Heart right ventricle (tissue), 16 donors: Measurements from ENCODE around the gene GMPR. TPM values are rescaled to one million over a fixed set of nuclear protein-coding genes. Genes with fewer than 3 reads are reported as not detected.

Experiments
- ATAC-seq, 8 donors: fragments of 200-7000 bp; cut with Tn5 transposase; one replicate each; pipeline ENCODE4 v1.9.1; 2020; ENCODE audit warnings: mild to moderate bottlenecking in 8 of 8, moderate library complexity in 8 of 8, moderate number of reproducible peaks in 1 of 8
- DNase-seq, 2 donors: peaks; one replicate each; pipeline ENCODE4 v3.0.0-alpha.2; 2020
- H3K27ac ChIP-seq, 10 donors: fragments of 200-600 bp; sonication (generic) in 2 of 10; one replicate each; pipeline versions ENCODE4 v1.5.0 to v1.8.0; 2020 to 2022; ENCODE audit warnings: mild to moderate bottlenecking in 3 of 10
- H3K27me3 ChIP-seq, 7 donors: fragments of 200-600 bp; one replicate each; pipeline ENCODE4 v1.8.0; 2021 to 2022; ENCODE audit warnings: mild to moderate bottlenecking in 2 of 7
- H3K36me3 ChIP-seq, 9 donors: fragments of 200-600 bp; sonication (generic) in 1 of 9; one replicate each; pipeline versions ENCODE4 v1.5.0 to v1.8.0; 2020 to 2022; ENCODE audit warnings: mild to moderate bottlenecking in 2 of 9
- H3K4me1 ChIP-seq, 9 donors: fragments of 200-600 bp; sonication (generic) in 1 of 9; one replicate each; pipeline versions ENCODE4 v1.5.0 to v1.8.0; 2020 to 2022; ENCODE audit warnings: mild to moderate bottlenecking in 4 of 9
- H3K4me3 ChIP-seq, 10 donors: fragments of 200-600 bp; sonication (generic) in 2 of 10; one replicate each; pipeline versions ENCODE4 v1.5.0 to v1.8.0; 2020 to 2022; ENCODE audit warnings: mild to moderate bottlenecking in 7 of 10, moderate library complexity in 2 of 10
- H3K9me3 ChIP-seq, 11 donors: fragments of 200-600 bp in 10 of 11; sonication (generic) in 2 of 11; one replicate each; pipeline versions ENCODE4 v1.5.0 to v1.8.0; 2013 to 2022; ENCODE audit warnings: mild to moderate bottlenecking in 2 of 11, control low read depth in 1 of 11, moderate library complexity in 1 of 11
- CTCF ChIP-seq, 9 donors: fragments of 200-600 bp; sonication (generic) in 2 of 9; IDR thresholded peaks; one replicate each; pipeline versions ENCODE4 v1.5.0 to v1.8.0; 2021 to 2022; ENCODE audit warnings: antibody characterized with exemption in 9 of 9, mild to moderate bottlenecking in 5 of 9, moderate library complexity in 1 of 9
- WGBS, 2 donors: extraction: QIAGEN DNeasy Blood & Tissue Kit; methylation state at CpG; one replicate each; pipeline ENCODE4 v1.1.7; 2013; ENCODE audit warnings: inconsistent platforms in 1 of 2; 5-methylcytosine and 5-hydroxymethylcytosine counted together
- intact Hi-C, 10 donors: fragments of 100-400 bp; cut with DNase I; formaldehyde crosslinking; loops; one replicate each; pipeline versions ENCODE4 v1.11.1 to v1.14.2; 2022
- polyA plus RNA-seq, 2 donors: library from polyadenylated mRNA; stranded (reverse); fragments of 200-250 nt; gene quantifications; one replicate each; pipeline ENCODE4 v1.2.3, GENCODE V29; 2013
- total RNA-seq, 10 donors: library from RNA; stranded (reverse); fragmentation: NEBNext Ultra II Directional in 3 of 10; extraction: Animal tissue kit (Norgen Biotek cat#: 25700) in 3 of 10; gene quantifications; one replicate each; pipeline versions ENCODE4 v1.2.1 to v1.2.4, GENCODE V29; 2021 to 2023
- donor health status: Arrhythmogenic right ventricular cardiomyopathy.
- donor health status: ischemic (EF 13 %, LVEDD 7.1; RV severe dilation, severe dysfunction).
- donor health status: healthy with polysubstance abuse.
- donor health status: DM: no; HTN: yes; CAD: no.
- donor health status: DM: no; HTN: no; CAD: no.
- donor health status: ischemic (EF 25% LVEDD 6.9; RV normal size, moderate dysfunction).
- donor health status: ischemic (EF 25% LVEDD 5.7; RV mildly dilated, moderate dysfunction).
- donor health status: healthy.
- donor health status: DM: yes; HTN: yes; CAD: no.
- donor health status: Ischemic cardiomyopathy.
- donor health status: ischemic (EF 35%, LVEDD 5.7; RV mildly dilated, moderate dysfunction).
- donor health status: nonischemic (EF 11% LVEDD 7.7; RV severe dilation, severe dysfunction).
- donor health status: DM: yes; HTN: yes; CAD: no.
- donor health status: PGD.
- donor health status: ischemic (EF 29% LVEDD 5.4; RV normal size, mild dysfunction).
- donor health status: nonischemic (EF 23%, LVEDD 6.1; RV moderate dilation, normal function).

Gene GMPR
- total and polyA plus RNA-seq, 12 donors, result 74.1 to 334 (median 104) TPM

- no peaks in the 10 kb centered on the region for H3K27me3 ChIP-seq
- DNase-seq (no peak), ATAC-seq (peak; percentile 21 to 63 (median 49))
- H3K4me3 ChIP-seq, result peak overlapping the region in 7 of 10 donors; percentile 9 to 32 (median 28)
- peaks cover 22 to 78% (median 55%) of the 10 kb centered on the region in 9 donors for H3K4me1 ChIP-seq
- H3K27ac ChIP-seq, result peak overlapping the region; percentile 63 to 95 (median 89)
- intact Hi-C loops, result loop anchor here in 3 of 10 donors (5.0 to 10.0 kb wide), 3 partner anchors 78 to 86 kb away; partner anchors contain the start of gene GMPR (in 2 of the 3)
- 67 to 68% methylated on average over 21 of the region's 21 CpGs for WGBS, 2 donors
- no peaks in the 10 kb centered on the region for H3K9me3 ChIP-seq
- H3K36me3 ChIP-seq, result peaks cover 0 to 11% (median 0%) of the 10 kb centered on the region in 9 donors
- TF ChIP-seq CTCF (IDR thresholded peaks at IDR 0.05), result no peak
Observed at GRCh38 chr6:16320533-16321340, 82.3 kb downstream of the GMPR start.

- peaks cover 22 to 78% (median 55%) of the 10 kb centered on the region in 9 donors for H3K4me1 ChIP-seq
Observed at GRCh38 chr6:16321341-16321710, 82.9 kb downstream of the GMPR start.

DNA sequence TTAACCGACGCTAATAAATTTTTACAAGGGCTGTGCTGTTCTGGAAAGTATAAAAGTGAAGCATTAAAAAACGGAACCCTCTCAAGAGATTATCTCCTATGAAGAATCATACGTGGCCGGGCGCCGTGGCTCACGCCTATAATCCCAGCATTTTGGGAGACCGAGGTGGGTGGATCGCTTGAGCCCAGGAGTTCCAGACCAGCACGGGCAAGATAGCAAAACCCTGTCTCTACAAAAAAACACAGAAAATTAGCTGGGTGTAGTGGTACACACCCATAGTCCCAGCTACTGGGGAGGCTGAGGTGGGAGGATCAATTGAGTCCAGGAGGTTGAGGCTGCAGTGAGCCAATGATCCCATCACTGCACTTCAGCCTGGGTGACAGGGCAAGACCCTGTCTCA, 83.4 kb downstream of the GMPR start:
- Histone ChIP-seq H3K36me3 (peaks cover 0 to 22% (median 10%) of the 10 kb centered on the region in 9 donors), H3K4me3 (no peak overlapping the region), H3K4me1 (peaks cover 21 to 73% (median 51%) of the 10 kb centered on the region in 9 donors), H3K9me3 (no peaks in the 10 kb centered on the region), H3K27me3 (no peaks in the 10 kb centered on the region), H3K27ac (peak overlapping the region in 9 of 10 donors; percentile 70 to 95 (median 89))
- ATAC-seq, result no peak
- no peak for TF ChIP-seq CTCF (IDR thresholded peaks at IDR 0.05)
- intact Hi-C loops, result loop anchor here in 3 of 10 donors (5.0 to 10.0 kb wide), 3 partner anchors 80 to 87 kb away; partner anchors contain the start of gene GMPR (in 2 of the 3)
- 96 to 98% methylated on average over 11 of the region's 11 CpGs for WGBS, 2 donors
- DNase-seq, result no peak

More at GRCh38 chr6:16321341-16321710, 82.9 kb downstream of the GMPR start:
- no peaks in the 10 kb centered on the region for H3K9me3 ChIP-seq
- DNase-seq (no peak), ATAC-seq (no peak)
- peak overlapping the region; percentile 63 to 95 (median 89) for H3K27ac ChIP-seq
- H3K4me3 ChIP-seq, result no peak overlapping the region
- TF ChIP-seq CTCF (IDR thresholded peaks at IDR 0.05), result no peak
- no peaks in the 10 kb centered on the region for H3K27me3 ChIP-seq
- peaks cover 0 to 17% (median 5%) of the 10 kb centered on the region in 9 donors for H3K36me3 ChIP-seq
- 73 to 76% methylated on average over 7 of the region's 7 CpGs for WGBS, 2 donors
- intact Hi-C loops, result loop anchor here in 3 of 10 donors (5.0 to 10.0 kb wide), 3 partner anchors 79 to 87 kb away; partner anchors contain the start of gene GMPR (in 2 of the 3)

GRCh38 chr6:16322666-16323312, 84.4 kb downstream of the GMPR start:
- Histone ChIP-seq H3K27ac (peak overlapping the region; percentile 30 to 95 (median 86)), H3K4me1 (peaks cover 17 to 68% (median 46%) of the 10 kb centered on the region in 9 donors), H3K9me3 (no peaks in the 10 kb centered on the region), H3K36me3 (peaks cover 0 to 32% (median 14%) of the 10 kb centered on the region in 9 donors), H3K4me3 (no peak overlapping the region), H3K27me3 (no peaks in the 10 kb centered on the region)
- intact Hi-C loops, result loop anchor here in 3 of 10 donors (5.0 to 10.0 kb wide), 3 partner anchors 80 to 88 kb away; partner anchors contain the start of gene GMPR (in 2 of the 3)
- WGBS, 2 donors, result 43 to 49% methylated on average over 11 of the region's 11 CpGs
- ATAC-seq, result peak; percentile 64 to 80 (median 72)
- peak in 1 of 9 donors; percentile 5 for TF ChIP-seq CTCF (IDR thresholded peaks at IDR 0.05)
- peak; percentile 49 to 84 for DNase-seq
